GM21423 (cell line): Measurements from ENCODE around the gene LRP1B.

Source experiments
- ATAC-seq: cut with Tn5 transposase; IDR thresholded peaks from one replicate; pipeline ENCODE4 v1.9.1; 2021; ENCODE audit warnings: mild to moderate bottlenecking, moderate library complexity; ENCODE audit not compliant: unreplicated experiment

The LRP1B gene

GRCh38 chr2:141704541-141704940, 426.3 kb downstream of the LRP1B start:
- no peak for ATAC-seq

DNA sequence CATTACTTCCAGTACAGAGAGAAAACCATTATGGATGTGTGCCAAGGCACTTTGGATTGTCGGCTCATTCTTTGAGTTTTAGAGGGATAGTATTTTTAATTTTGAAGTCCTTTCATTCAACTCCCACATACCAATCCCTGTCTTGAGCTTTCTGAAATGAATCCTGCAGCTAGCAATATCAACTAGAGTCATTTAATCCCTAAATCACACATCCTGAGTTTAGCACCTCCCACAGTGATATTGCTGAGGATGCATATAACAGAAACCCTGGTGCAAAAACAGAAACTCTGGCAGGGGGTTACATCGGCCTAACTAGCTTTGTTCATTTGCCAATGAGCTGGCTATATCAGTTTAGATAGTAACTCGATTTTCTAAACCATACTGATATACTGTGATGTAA, 427.3 kb downstream of the LRP1B start:
- ATAC-seq = no peak

- ATAC-seq = no peak
Measured at GRCh38 chr2:141701618-141702017, 429.2 kb downstream of the LRP1B start.

- no peak for ATAC-seq
Measured at GRCh38 chr2:141699573-141699972, 431.2 kb downstream of the LRP1B start.

DNA sequence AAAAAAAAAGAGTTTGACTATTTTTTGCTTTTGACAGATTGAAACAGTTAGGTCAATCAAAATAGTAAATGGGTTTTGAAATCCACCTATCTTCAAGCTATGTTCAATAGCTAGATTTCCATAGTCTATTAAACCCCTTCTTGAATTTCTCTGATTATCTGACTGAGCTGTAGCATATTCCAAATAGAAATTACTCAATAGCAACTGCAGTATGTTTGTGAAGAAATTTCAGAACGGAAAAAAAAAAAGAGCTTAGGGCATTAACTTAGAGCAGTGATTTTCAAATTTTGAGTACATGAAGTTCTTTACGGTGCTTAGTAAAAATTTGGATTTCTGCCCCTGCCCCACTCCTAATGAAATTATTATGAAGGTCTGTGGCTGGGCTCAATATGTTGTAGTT, 432.3 kb downstream of the LRP1B start:
- ATAC-seq = no peak

- no peak for ATAC-seq
Measured at GRCh38 chr2:141697035-141697434, 433.8 kb downstream of the LRP1B start.

DNA sequence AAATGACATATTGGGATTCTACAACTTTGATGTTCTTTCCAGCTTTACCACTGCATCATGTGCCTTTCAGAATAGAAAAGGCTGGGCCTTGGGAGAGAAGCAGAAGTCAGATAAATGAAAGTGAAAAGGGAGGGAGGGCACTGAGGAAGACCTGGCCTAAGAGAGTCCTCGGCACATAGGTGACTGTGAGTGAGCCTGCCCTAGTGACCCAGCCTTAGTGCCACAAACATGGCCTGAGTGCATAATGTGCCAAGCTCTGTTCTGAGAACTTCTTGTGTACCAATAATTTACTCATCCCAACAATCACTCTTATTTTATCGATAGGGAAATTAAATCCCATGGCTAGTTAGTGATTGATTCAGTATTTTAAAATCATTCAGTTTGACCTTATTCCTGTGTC, 436.6 kb downstream of the LRP1B start:
- no peak for ATAC-seq

DNA sequence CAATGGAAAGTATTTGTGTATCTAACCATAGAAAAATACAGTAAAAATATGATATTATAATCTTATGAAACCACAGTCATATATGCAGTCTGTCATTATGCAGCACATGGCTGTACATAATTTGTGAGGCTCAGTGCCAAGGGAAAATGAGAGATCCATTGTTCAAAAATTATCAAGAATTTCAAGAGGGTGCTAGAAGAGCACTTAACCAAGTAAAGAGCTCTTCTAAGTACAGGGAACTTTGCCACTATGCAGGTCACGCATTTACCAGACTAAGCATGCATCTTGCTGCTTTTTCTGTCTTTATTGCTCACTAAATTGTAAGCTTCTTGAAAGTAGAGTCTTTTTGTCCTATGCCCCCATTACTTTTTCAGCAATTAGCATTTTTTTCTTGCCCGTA, 438.0 kb downstream of the LRP1B start:
- no peak for ATAC-seq

- ATAC-seq = no peak
Measured at GRCh38 chr2:141676139-141676538, 454.7 kb downstream of the LRP1B start.

GRCh38 chr2:141666191-141666590, 464.6 kb downstream of the LRP1B start:
- ATAC-seq = no peak

DNA sequence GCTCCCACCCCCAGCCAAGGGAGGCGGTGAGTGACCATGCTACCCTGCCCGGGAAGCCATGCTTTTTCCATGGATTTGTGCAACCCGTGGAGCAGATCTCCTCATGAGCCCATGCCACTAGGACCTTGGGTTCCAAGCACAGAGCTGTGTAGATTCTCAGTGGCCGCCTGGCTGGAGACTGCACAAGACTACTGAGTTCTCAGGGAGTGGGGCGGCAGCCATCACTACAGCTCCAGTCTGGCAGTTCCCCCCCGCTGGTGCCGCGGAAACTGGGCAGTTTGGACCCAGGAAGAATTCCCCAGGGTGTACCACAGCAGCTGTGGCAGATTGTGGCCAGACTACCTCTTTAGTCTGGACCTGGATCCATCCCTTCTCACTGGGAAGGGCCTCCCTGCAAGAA, 470.6 kb downstream of the LRP1B start:
- no peak for ATAC-seq

DNA sequence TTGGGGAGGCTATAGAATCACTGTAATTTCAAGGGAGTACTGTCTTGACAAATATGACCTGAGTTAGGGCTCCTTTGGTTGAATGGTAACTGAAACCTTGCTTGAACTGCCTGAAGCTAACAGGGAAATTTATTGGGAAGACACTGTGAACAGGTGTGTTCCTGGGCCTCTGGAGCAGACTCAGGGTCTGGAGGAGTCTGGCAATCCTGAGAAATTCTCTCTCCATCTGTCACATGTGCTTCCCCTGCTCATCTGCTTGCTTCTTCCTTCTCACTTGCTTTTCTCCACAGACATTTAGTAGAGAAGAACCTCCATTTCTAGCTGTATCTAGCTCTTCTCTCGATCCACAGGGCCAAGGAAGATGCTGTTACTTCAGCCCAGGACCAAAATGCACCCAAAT, 476.5 kb downstream of the LRP1B start:
- no peak for ATAC-seq

GRCh38 chr2:141653184-141653583, 477.6 kb downstream of the LRP1B start:
- no peak for ATAC-seq

DNA sequence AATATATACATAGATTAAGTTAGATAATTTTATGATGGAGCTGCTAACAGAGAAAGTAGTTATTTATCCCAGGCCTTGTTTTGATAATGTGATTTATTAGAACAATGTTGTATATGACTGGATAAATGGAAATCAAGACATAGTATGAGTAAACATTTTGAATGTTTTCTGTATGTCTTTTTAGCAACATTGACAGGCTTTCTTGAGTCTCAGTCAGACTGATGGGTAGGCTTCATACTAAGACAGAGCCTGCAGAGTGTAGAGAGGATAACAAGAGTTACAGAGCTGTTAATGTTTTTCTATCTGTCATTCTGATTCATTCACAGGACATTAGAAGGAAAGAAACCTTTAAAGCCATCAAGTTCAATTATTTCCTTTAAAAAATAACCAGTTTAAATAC, 478.5 kb downstream of the LRP1B start:
- no peak for ATAC-seq

- ATAC-seq = no peak
Measured at GRCh38 chr2:141647353-141647752, 483.5 kb downstream of the LRP1B start.

DNA sequence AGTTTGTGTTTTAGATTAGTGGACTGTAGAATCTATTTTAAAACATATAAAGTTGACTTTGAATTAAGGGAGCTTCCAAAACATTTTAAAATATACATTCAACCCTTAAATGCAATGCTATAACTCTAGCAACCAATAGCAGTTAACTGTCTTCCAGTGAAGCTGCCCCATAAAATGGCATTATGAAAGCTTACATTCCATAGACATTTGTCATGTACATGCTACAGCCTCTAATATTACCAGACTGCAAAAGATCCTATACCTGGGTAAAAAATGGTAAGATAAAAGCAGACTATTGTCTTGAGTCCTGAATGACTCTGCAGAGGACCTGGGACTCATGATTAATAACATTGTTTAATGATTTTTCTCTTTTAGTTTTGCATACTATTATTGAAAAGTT, 489.4 kb downstream of the LRP1B start:
- no peak for ATAC-seq

DNA sequence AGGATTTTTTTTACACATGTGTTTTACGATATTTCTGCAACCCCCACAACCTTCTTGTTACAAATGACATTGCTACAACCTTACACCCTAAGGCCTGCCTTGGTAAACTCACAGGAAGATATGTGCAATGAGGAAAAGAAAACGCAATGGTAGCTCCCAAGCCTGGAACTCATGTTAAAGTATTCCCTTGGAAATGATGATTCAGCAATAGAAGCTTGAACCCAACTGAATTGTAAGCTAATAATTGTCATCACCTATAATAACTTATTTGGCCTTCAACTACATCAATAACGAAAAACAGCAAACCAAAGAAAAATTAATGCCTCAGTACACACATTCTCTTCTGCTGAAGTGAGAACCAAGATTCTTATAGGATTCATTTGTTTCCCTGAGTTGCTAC, 491.0 kb downstream of the LRP1B start:
- no peak for ATAC-seq

DNA sequence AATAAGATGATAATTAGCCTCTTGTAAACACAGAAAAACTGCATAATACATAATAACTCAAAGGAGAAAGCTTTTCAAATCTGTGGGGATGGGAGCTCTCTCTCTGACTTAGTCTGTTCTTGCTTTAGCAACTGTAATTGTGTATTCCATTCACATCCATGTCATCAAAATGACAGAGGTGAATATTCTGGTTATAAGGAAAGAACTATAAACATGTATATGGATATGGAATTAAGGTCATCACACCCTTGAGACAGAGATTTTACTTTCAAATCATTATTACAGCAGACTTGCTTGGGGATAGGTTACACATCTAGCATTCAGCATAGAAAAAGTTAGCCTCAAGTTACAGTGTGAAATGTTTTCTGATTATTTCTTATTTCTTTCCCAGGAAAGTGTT, 497.7 kb downstream of the LRP1B start:
- ATAC-seq = no peak

DNA sequence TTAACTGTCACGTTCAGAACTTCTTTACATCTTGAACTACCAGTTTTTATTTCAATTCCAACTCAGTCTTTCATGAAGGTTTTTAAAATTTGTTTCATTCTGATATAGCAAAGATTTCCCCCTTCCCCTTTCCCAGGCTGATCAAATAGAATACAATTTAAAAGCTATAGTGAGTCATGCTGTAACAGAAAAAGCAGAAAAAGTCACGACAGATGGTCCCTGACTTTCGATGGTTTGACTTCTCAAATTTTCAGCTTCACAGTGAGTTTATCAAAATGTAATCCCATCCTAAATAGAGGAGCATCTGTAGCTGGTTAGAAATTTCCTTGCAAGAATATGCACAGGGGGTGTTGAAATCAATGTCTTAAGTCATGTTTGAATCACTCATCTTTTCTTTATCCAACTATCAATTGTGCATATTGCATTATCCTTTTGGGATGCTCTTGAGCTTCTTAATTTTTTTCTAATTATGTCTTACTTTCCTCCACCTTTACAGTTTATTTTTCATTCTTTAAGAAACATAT, 500.3 kb downstream of the LRP1B start:
- no peak for ATAC-seq

DNA sequence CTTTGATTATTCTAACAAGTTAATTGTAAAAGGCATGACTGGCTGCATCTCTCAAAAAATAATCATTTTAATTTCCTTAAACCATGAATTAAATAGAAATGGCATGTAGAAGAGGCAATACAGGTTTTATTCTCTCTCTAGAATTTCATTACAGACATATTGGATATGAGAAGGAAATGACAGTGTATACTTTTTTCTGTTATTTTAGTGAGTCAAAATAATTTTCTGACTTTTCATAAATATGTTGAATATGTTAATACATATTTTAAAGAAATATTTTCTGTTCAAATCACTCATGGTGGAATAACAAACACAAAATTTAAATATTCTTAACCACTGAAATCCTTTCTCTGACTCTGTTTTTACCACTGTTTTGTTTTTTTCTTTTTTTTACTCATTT, 510.4 kb downstream of the LRP1B start:
- ATAC-seq = no peak

- no peak for ATAC-seq
Measured at GRCh38 chr2:141618457-141618856, 512.4 kb downstream of the LRP1B start.

GRCh38 chr2:141611981-141612380, 518.8 kb downstream of the LRP1B start:
- ATAC-seq = no peak

DNA sequence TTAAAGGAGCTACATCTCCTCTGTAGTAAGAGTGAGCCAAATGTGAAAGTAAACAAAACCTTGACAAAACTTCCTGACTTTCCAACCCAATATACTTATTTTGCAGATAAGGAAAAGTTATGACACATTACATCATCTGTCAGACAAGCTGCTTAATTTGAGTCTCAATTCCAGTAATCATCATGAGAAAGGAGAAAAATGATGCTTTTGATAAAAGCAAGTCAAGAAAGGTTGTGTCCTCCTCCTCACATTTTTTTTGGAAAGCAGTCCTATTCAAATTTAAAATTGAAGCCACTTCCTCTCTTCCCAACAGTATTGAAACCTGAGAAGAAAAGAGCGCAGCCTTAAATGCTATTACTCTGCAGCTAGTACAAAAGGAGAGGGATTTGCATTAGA, 519.6 kb downstream of the LRP1B start:
- no peak for ATAC-seq
